WTC11 (cell line): ENCODE measurements around the gene KCNG2.

Experiments used
- CREB1 ChIP-seq: sonication (generic); formaldehyde crosslinking; IDR thresholded peaks from 2 replicates; pipeline ENCODE4 v1.8.0; 2023; ENCODE audit warnings: mild to moderate bottlenecking, missing genetic modification reagents
- FOXP1 ChIP-seq: sonication (generic); formaldehyde crosslinking; IDR thresholded peaks from 2 replicates; pipeline ENCODE4 v1.8.0; 2022; ENCODE audit warnings: missing genetic modification reagents, mild to moderate bottlenecking, moderate library complexity, borderline replicate concordance
- IRF2 ChIP-seq: sonication (generic); formaldehyde crosslinking; IDR thresholded peaks from 2 replicates; pipeline ENCODE4 v1.8.0; 2022; ENCODE audit warnings: low read depth, missing genetic modification reagents, borderline replicate concordance
- JAZF1 ChIP-seq: fragments of 250-450 bp; sonication (Bioruptor Pico); IDR thresholded peaks from 2 replicates; pipeline ENCODE4 v1.9.0; 2021; ENCODE audit warnings: moderate library complexity, mild to moderate bottlenecking, inconsistent platforms
- TCF7 ChIP-seq: sonication (generic); formaldehyde crosslinking; IDR thresholded peaks from 2 replicates; pipeline ENCODE4 v1.8.0; 2022; ENCODE audit warnings: mild to moderate bottlenecking, low read depth, missing genetic modification reagents, moderate library complexity
- ZNF416 ChIP-seq: fragments of 250-450 bp; sonication (Bioruptor Pico); IDR thresholded peaks from 2 replicates; pipeline ENCODE4 v1.9.0; 2021; ENCODE audit warnings: mild to moderate bottlenecking, inconsistent platforms
- TF ChIP-seq, protein P1 (sequence below): fragments of 200-600 bp; IDR thresholded peaks from 2 replicates; pipeline ENCODE4 v1.8.0; 2022; ENCODE audit warnings: antibody characterized with exemption
- TF ChIP-seq, protein P2 (sequence below): sonication (generic); formaldehyde crosslinking; IDR thresholded peaks from 2 replicates; pipeline ENCODE4 v1.8.0; 2022; ENCODE audit warnings: mild to moderate bottlenecking, missing genetic modification reagents
- TF ChIP-seq, protein P3 (sequence below): sonication (generic); formaldehyde crosslinking; IDR thresholded peaks from 2 replicates; pipeline ENCODE4 v1.8.1; 2023; ENCODE audit warnings: mild to moderate bottlenecking, missing genetic modification reagents, borderline replicate concordance
- TF ChIP-seq, protein P4 (sequence below): sonication (generic); formaldehyde crosslinking; IDR thresholded peaks from 2 replicates; pipeline ENCODE4 v1.8.1; 2022; ENCODE audit warnings: low read depth, missing genetic modification reagents, borderline replicate concordance

DNA sequence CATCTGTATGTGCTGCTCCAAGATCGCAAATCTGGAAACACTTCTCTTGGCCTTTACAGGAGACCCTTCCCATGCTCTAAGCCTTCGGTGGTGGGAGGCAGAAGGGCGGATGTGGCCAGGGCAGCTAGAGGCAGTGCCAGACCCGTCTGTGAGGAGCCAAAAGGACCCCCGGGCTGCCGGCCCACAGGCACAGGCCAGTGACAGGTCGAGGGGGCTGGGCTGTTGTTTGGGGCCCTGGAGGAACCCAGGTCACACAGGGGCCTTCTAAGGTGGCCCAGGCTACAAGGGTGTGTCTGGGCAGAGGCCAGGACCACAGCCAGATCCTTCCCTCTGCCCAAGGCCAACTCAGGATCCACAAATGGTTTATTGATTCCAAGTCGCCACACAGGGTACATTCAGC, 104.3 kb downstream of the KCNG2 start:
- no peak for TF ChIP-seq FOXP1
- TF ChIP-seq, protein P1, sequence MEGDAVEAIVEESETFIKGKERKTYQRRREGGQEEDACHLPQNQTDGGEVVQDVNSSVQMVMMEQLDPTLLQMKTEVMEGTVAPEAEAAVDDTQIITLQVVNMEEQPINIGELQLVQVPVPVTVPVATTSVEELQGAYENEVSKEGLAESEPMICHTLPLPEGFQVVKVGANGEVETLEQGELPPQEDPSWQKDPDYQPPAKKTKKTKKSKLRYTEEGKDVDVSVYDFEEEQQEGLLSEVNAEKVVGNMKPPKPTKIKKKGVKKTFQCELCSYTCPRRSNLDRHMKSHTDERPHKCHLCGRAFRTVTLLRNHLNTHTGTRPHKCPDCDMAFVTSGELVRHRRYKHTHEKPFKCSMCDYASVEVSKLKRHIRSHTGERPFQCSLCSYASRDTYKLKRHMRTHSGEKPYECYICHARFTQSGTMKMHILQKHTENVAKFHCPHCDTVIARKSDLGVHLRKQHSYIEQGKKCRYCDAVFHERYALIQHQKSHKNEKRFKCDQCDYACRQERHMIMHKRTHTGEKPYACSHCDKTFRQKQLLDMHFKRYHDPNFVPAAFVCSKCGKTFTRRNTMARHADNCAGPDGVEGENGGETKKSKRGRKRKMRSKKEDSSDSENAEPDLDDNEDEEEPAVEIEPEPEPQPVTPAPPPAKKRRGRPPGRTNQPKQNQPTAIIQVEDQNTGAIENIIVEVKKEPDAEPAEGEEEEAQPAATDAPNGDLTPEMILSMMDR, result no peak
- TF ChIP-seq, protein P2, sequence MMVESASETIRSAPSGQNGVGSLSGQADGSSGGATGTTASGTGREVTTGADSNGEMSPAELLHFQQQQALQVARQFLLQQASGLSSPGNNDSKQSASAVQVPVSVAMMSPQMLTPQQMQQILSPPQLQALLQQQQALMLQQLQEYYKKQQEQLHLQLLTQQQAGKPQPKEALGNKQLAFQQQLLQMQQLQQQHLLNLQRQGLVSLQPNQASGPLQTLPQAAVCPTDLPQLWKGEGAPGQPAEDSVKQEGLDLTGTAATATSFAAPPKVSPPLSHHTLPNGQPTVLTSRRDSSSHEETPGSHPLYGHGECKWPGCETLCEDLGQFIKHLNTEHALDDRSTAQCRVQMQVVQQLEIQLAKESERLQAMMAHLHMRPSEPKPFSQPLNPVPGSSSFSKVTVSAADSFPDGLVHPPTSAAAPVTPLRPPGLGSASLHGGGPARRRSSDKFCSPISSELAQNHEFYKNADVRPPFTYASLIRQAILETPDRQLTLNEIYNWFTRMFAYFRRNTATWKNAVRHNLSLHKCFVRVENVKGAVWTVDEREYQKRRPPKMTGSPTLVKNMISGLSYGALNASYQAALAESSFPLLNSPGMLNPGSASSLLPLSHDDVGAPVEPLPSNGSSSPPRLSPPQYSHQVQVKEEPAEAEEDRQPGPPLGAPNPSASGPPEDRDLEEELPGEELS, result no peak
- TF ChIP-seq, protein P3, sequence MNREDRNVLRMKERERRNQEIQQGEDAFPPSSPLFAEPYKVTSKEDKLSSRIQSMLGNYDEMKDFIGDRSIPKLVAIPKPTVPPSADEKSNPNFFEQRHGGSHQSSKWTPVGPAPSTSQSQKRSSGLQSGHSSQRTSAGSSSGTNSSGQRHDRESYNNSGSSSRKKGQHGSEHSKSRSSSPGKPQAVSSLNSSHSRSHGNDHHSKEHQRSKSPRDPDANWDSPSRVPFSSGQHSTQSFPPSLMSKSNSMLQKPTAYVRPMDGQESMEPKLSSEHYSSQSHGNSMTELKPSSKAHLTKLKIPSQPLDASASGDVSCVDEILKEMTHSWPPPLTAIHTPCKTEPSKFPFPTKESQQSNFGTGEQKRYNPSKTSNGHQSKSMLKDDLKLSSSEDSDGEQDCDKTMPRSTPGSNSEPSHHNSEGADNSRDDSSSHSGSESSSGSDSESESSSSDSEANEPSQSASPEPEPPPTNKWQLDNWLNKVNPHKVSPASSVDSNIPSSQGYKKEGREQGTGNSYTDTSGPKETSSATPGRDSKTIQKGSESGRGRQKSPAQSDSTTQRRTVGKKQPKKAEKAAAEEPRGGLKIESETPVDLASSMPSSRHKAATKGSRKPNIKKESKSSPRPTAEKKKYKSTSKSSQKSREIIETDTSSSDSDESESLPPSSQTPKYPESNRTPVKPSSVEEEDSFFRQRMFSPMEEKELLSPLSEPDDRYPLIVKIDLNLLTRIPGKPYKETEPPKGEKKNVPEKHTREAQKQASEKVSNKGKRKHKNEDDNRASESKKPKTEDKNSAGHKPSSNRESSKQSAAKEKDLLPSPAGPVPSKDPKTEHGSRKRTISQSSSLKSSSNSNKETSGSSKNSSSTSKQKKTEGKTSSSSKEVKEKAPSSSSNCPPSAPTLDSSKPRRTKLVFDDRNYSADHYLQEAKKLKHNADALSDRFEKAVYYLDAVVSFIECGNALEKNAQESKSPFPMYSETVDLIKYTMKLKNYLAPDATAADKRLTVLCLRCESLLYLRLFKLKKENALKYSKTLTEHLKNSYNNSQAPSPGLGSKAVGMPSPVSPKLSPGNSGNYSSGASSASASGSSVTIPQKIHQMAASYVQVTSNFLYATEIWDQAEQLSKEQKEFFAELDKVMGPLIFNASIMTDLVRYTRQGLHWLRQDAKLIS (CRISPR knock-in tag), result no peak
- TF ChIP-seq JAZF1 (CRISPR knock-in tag), result no peak
- no peak for TF ChIP-seq TCF7
- TF ChIP-seq ZNF416 (CRISPR knock-in tag), result no peak
- TF ChIP-seq IRF2 (CRISPR knock-in tag), result no peak
- TF ChIP-seq, protein P4, sequence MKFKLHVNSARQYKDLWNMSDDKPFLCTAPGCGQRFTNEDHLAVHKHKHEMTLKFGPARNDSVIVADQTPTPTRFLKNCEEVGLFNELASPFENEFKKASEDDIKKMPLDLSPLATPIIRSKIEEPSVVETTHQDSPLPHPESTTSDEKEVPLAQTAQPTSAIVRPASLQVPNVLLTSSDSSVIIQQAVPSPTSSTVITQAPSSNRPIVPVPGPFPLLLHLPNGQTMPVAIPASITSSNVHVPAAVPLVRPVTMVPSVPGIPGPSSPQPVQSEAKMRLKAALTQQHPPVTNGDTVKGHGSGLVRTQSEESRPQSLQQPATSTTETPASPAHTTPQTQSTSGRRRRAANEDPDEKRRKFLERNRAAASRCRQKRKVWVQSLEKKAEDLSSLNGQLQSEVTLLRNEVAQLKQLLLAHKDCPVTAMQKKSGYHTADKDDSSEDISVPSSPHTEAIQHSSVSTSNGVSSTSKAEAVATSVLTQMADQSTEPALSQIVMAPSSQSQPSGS (CRISPR knock-in tag), result no peak
- no peak for TF ChIP-seq CREB1
